Lower lobe of right lung (tissue), 2 donors: ENCODE data around the gene SOX13. TPM values are rescaled to one million over a fixed set of nuclear protein-coding genes. Genes with fewer than 3 reads are reported as not detected.

ENCODE experiments used
- ATAC-seq, 2 donors: fragments of 200-7000 bp; cut with Tn5 transposase; one replicate each; pipeline ENCODE4 v1.9.1; 2020 to 2022; ENCODE audit warnings: mild to moderate bottlenecking in 2 of 2, moderate library complexity in 2 of 2
- DNase-seq: peaks from one replicate; pipeline ENCODE4 v3.0.0-alpha.2; 2020
- H3K27ac ChIP-seq: fragments of 200-600 bp; one replicate; pipeline ENCODE4 v1.8.0; 2022
- H3K27me3 ChIP-seq: fragments of 200-600 bp; one replicate; pipeline ENCODE4 v1.8.0; 2022; ENCODE audit warnings: low read depth
- H3K36me3 ChIP-seq: fragments of 200-600 bp; one replicate; pipeline ENCODE4 v1.8.0; 2022; ENCODE audit warnings: mild to moderate bottlenecking
- H3K4me1 ChIP-seq: fragments of 200-600 bp; one replicate; pipeline ENCODE4 v1.8.0; 2022
- H3K4me3 ChIP-seq: fragments of 200-600 bp; one replicate; pipeline ENCODE4 v1.8.0; 2022; ENCODE audit warnings: mild to moderate bottlenecking
- H3K9me3 ChIP-seq: fragments of 200-600 bp; one replicate; pipeline ENCODE4 v1.8.0; 2022
- CTCF ChIP-seq: fragments of 200-600 bp; IDR thresholded peaks from one replicate; pipeline ENCODE4 v1.8.0; 2022; ENCODE audit warnings: antibody characterized with exemption, mild to moderate bottlenecking
- intact Hi-C: fragments of 100-400 bp; cut with DNase I; formaldehyde crosslinking; loops from one replicate; pipeline ENCODE4 v1.11.0; 2022
- long read RNA-seq: library from polyadenylated mRNA; unstranded; transcript quantifications from one replicate; pipeline ENCODE4 v2.0.0, GENCODE V29; 2021
- total RNA-seq: library from RNA; stranded (reverse); fragmentation: NEBNext Ultra II Directional; extraction: Animal tissue kit (Norgen Biotek cat#: 25700); gene quantifications from one replicate; pipeline ENCODE4 v1.2.1, GENCODE V29; 2021
- donor health status: DM: no; HTN: yes; CAD: no; lungs with severe emphysema.

SOX13 gene
- 57.8 TPM for total RNA-seq
- long read RNA-seq, partial matches to known transcripts: 13 of 25 reads
- long read RNA-seq, other reads (novel, unspliced or antisense): 12 of 25 reads

GRCh38 chr1:204072931-204073836, at the start of gene SOX13:
TSS of gene SOX13 (plus strand) at chr1:204073115. CDS start at chr1:204112916, 39,801 bp downstream.
- intact Hi-C loops: no loop called here

GRCh38 chr1:204025917-204026707, 46.8 kb upstream of the SOX13 start:
- H3K27ac ChIP-seq: no peak overlapping the region
- no peaks in the 10 kb centered on the region for H3K36me3 ChIP-seq
- no peaks in the 10 kb centered on the region for H3K4me1 ChIP-seq
- no peaks in the 10 kb centered on the region for H3K27me3 ChIP-seq
- no peak for TF ChIP-seq CTCF
- DNase-seq (no peak), ATAC-seq (no peak)
- H3K9me3 ChIP-seq: no peaks in the 10 kb centered on the region
- intact Hi-C loops: no loop called here
- H3K4me3 ChIP-seq: no peak overlapping the region

More at GRCh38 chr1:204072931-204073836, at the start of gene SOX13:
- Histone ChIP-seq H3K27me3 (no peaks in the 10 kb centered on the region), H3K9me3 (no peaks in the 10 kb centered on the region), H3K4me1 (peaks cover 33% of the 10 kb centered on the region), H3K36me3 (no peaks in the 10 kb centered on the region), H3K27ac (peak within 1 kb of the TSS; percentile 83), H3K4me3 (peak within 1 kb of the TSS; percentile 83)
- peak; percentile 21 for TF ChIP-seq CTCF
- DNase-seq (peak; percentile 89), ATAC-seq (peak; percentile 88 to 89)

DNA sequence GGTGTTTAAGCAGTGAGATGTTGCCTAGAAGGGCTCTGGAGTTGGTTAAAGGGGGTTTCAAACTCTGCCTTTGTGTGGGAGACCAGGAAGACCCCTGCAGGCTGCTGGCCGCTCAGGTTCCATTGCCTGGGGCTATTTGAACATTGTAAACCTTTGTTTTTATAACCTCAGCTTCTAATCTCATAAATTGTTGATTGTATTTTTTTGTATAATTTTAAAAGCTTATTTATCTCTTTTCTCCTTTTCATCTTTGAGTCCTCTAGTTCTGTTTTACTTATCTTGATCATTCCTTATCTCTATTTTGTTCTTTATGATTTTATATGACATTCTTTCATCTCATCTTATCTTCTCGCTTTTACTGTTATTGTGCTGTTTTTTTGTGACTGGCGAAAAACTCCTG, 45.5 kb upstream of the SOX13 start:
- Histone ChIP-seq H3K27me3 (no peaks in the 10 kb centered on the region), H3K9me3 (no peaks in the 10 kb centered on the region), H3K27ac (no peak overlapping the region), H3K36me3 (no peaks in the 10 kb centered on the region), H3K4me3 (no peak overlapping the region), H3K4me1 (no peaks in the 10 kb centered on the region)
- intact Hi-C loops: no loop called here
- TF ChIP-seq CTCF: no peak
- ATAC-seq (no peak), DNase-seq (no peak)

- H3K4me1 ChIP-seq: no peaks in the 10 kb centered on the region
- DNase-seq: no peak
- no peaks in the 10 kb centered on the region for H3K9me3 ChIP-seq
- no peaks in the 10 kb centered on the region for H3K36me3 ChIP-seq
- no peak overlapping the region for H3K4me3 ChIP-seq
- no peaks in the 10 kb centered on the region for H3K27me3 ChIP-seq
- no peak for ATAC-seq
- H3K27ac ChIP-seq: no peak overlapping the region
- no peak for TF ChIP-seq CTCF
- intact Hi-C loops: no loop called here
These were observed 43.9 kb upstream of the SOX13 start for GRCh38 chr1:204029016-204029415.

- Histone ChIP-seq H3K27me3 (no peaks in the 10 kb centered on the region), H3K4me3 (no peak overlapping the region), H3K9me3 (no peaks in the 10 kb centered on the region), H3K36me3 (no peaks in the 10 kb centered on the region), H3K4me1 (no peaks in the 10 kb centered on the region), H3K27ac (no peak overlapping the region)
- DNase-seq: no peak
- no peak for ATAC-seq
- TF ChIP-seq CTCF: no peak
- intact Hi-C loops: no loop called here
These were observed 41.7 kb upstream of the SOX13 start for GRCh38 chr1:204031098-204031710.
